Measurements from ENCODE around the gene RGMB. TPM values are rescaled to one million over a fixed set of nuclear protein-coding genes. Genes with fewer than 3 reads are reported as not detected.

The RGMB gene
- total RNA-seq, 2 experiments from 2014 or later: 0.13 to 0.16 TPM

- ATAC-seq (no peak), DNase-seq (no peak)
- Mint-ChIP-seq H3K4me1 (ENCODE audit: low read depth) (peaks cover 17% of the 10 kb centered on the region), H3K27ac (no peak overlapping the region), H3K9me3 (ENCODE audit: insufficient read depth) (no peaks in the 10 kb centered on the region), H3K27me3 (ENCODE audit: low read depth) (peaks cover 39% of the 10 kb centered on the region), H3K4me3 (no peak overlapping the region), H3K36me3 (ENCODE audit: low read depth) (no peaks in the 10 kb centered on the region)
- ChIA-PET POLR2A (interaction anchor here (0.5 to 1.5 kb wide), 2 partner anchors 152 to 1914 kb away, joined by 3 read pairs; no protein-coding TSS in a partner anchor), CTCF (interaction anchor here (1.1 to 3.7 kb wide), 3 partner anchors 9 to 19 kb away, joined by 3 to 19 read pairs (median 4); no protein-coding TSS in a partner anchor)
Measured at GRCh38 chr5:98777295-98777694, 3.8 kb downstream of the RGMB start.

GRCh38 chr5:98779264-98779877 lies 5.9 kb downstream of the RGMB start:
- ChIA-PET CTCF (interaction anchor here (3.7 kb wide), 1 partner anchor 11 kb away, joined by 19 read pairs; no protein-coding TSS in a partner anchor), POLR2A (no interaction called here)
- Mint-ChIP-seq H3K4me1 (ENCODE audit: low read depth) (peaks cover 8% of the 10 kb centered on the region), H3K27ac (no peak overlapping the region), H3K4me3 (no peak overlapping the region), H3K9me3 (ENCODE audit: insufficient read depth) (no peaks in the 10 kb centered on the region), H3K27me3 (ENCODE audit: low read depth) (peaks cover 27% of the 10 kb centered on the region), H3K36me3 (ENCODE audit: low read depth) (no peaks in the 10 kb centered on the region)
- ATAC-seq: no peak
- no peak for DNase-seq

- H3K27ac Mint-ChIP-seq: no peak overlapping the region
- peaks cover 17% of the 10 kb centered on the region for H3K27me3 Mint-ChIP-seq (ENCODE audit: low read depth)
- H3K9me3 Mint-ChIP-seq (ENCODE audit: insufficient read depth): no peaks in the 10 kb centered on the region
- no peaks in the 10 kb centered on the region for H3K36me3 Mint-ChIP-seq (ENCODE audit: low read depth)
- ATAC-seq (no peak), DNase-seq (no peak)
- ChIA-PET POLR2A (no interaction called here), CTCF (interaction anchor here (1.2 to 7.9 kb wide), 3 partner anchors 10 to 280 kb away, joined by 3 to 60 read pairs (median 14); no protein-coding TSS in a partner anchor)
- H3K4me3 Mint-ChIP-seq: no peak overlapping the region
- H3K4me1 Mint-ChIP-seq (ENCODE audit: low read depth): no peaks in the 10 kb centered on the region
Measured at GRCh38 chr5:98780390-98780789, 6.9 kb downstream of the RGMB start.

- no peak for DNase-seq
- POLR2A ChIA-PET: no interaction called here
- Mint-ChIP-seq H3K27me3 (ENCODE audit: low read depth) (peaks cover 8% of the 10 kb centered on the region), H3K4me1 (ENCODE audit: low read depth) (no peaks in the 10 kb centered on the region), H3K36me3 (ENCODE audit: low read depth) (no peaks in the 10 kb centered on the region), H3K9me3 (ENCODE audit: insufficient read depth) (no peaks in the 10 kb centered on the region), H3K27ac (no peak overlapping the region), H3K4me3 (no peak overlapping the region)
- CTCF ChIA-PET: interaction anchor here (1.2 to 7.9 kb wide), 3 partner anchors 11 to 279 kb away, joined by 3 to 60 read pairs (median 14); no protein-coding TSS in a partner anchor
- ATAC-seq: no peak
Measured at GRCh38 chr5:98781520-98781919, 8.1 kb downstream of the RGMB start.

GRCh38 chr5:98781964-98782363 lies 8.5 kb downstream of the RGMB start:
- ChIA-PET POLR2A (no interaction called here), CTCF (interaction anchor here (2.8 to 7.9 kb wide), 2 partner anchors 12 to 13 kb away, joined by 14 to 60 read pairs; no protein-coding TSS in a partner anchor)
- peaks cover 7% of the 10 kb centered on the region for H3K27me3 Mint-ChIP-seq (ENCODE audit: low read depth)
- no peaks in the 10 kb centered on the region for H3K4me1 Mint-ChIP-seq (ENCODE audit: low read depth)
- no peaks in the 10 kb centered on the region for H3K9me3 Mint-ChIP-seq (ENCODE audit: insufficient read depth)
- no peak overlapping the region for H3K27ac Mint-ChIP-seq
- ATAC-seq: no peak
- no peak overlapping the region for H3K4me3 Mint-ChIP-seq
- H3K36me3 Mint-ChIP-seq (ENCODE audit: low read depth): no peaks in the 10 kb centered on the region
- no peak for DNase-seq

GRCh38 chr5:98783051-98783649 lies 9.7 kb downstream of the RGMB start:
- H3K9me3 Mint-ChIP-seq (ENCODE audit: insufficient read depth): no peaks in the 10 kb centered on the region
- no peak for DNase-seq

GRCh38 chr5:98784411-98784810 lies 10.9 kb downstream of the RGMB start:
- CTCF ChIA-PET: interaction anchor here (0.7 to 7.9 kb wide), 3 partner anchors 11 to 14 kb away, joined by 3 to 60 read pairs (median 3); no protein-coding TSS in a partner anchor
- Mint-ChIP-seq H3K27me3 (ENCODE audit: low read depth) (peaks cover 2% of the 10 kb centered on the region), H3K27ac (no peak overlapping the region), H3K9me3 (ENCODE audit: insufficient read depth) (no peaks in the 10 kb centered on the region), H3K4me1 (ENCODE audit: low read depth) (no peaks in the 10 kb centered on the region), H3K36me3 (ENCODE audit: low read depth) (no peaks in the 10 kb centered on the region), H3K4me3 (no peak overlapping the region)
- no peak for ATAC-seq
- DNase-seq: no peak
- POLR2A ChIA-PET: no interaction called here

More at GRCh38 chr5:98783051-98783649, 9.7 kb downstream of the RGMB start:
- Mint-ChIP-seq H3K36me3 (ENCODE audit: low read depth) (no peaks in the 10 kb centered on the region), H3K27me3 (ENCODE audit: low read depth) (peaks cover 2% of the 10 kb centered on the region), H3K27ac (no peak overlapping the region), H3K4me3 (no peak overlapping the region), H3K4me1 (ENCODE audit: low read depth) (no peaks in the 10 kb centered on the region)
- ATAC-seq: no peak
- ChIA-PET CTCF (interaction anchor here (2.8 to 7.9 kb wide), 2 partner anchors 12 to 13 kb away, joined by 14 to 60 read pairs; no protein-coding TSS in a partner anchor), POLR2A (no interaction called here)

- no peak for ATAC-seq
- DNase-seq: no peak
- H3K4me3 Mint-ChIP-seq: no peak overlapping the region
- no peak overlapping the region for H3K27ac Mint-ChIP-seq
- no peaks in the 10 kb centered on the region for H3K27me3 Mint-ChIP-seq (ENCODE audit: low read depth)
- no peaks in the 10 kb centered on the region for H3K9me3 Mint-ChIP-seq (ENCODE audit: insufficient read depth)
- ChIA-PET POLR2A (no interaction called here), CTCF (interaction anchor here (7.9 kb wide), 1 partner anchor 15 kb away, joined by 60 read pairs; no protein-coding TSS in a partner anchor)
- no peaks in the 10 kb centered on the region for H3K36me3 Mint-ChIP-seq (ENCODE audit: low read depth)
- no peaks in the 10 kb centered on the region for H3K4me1 Mint-ChIP-seq (ENCODE audit: low read depth)
Measured at GRCh38 chr5:98785244-98785643, 11.8 kb downstream of the RGMB start.

- ATAC-seq: no peak
- Mint-ChIP-seq H3K27me3 (ENCODE audit: low read depth) (peaks cover 2% of the 10 kb centered on the region), H3K9me3 (ENCODE audit: insufficient read depth) (no peaks in the 10 kb centered on the region), H3K4me3 (no peak overlapping the region), H3K4me1 (ENCODE audit: low read depth) (no peaks in the 10 kb centered on the region), H3K36me3 (ENCODE audit: low read depth) (no peaks in the 10 kb centered on the region), H3K27ac (no peak overlapping the region)
- ChIA-PET POLR2A (no interaction called here), CTCF (interaction anchor here (7.9 kb wide), 1 partner anchor 16 kb away, joined by 60 read pairs; no protein-coding TSS in a partner anchor)
- DNase-seq: no peak
Measured at GRCh38 chr5:98786191-98786853, 12.9 kb downstream of the RGMB start.

GRCh38 chr5:98787131-98787719 lies 13.8 kb downstream of the RGMB start:
- H3K36me3 Mint-ChIP-seq (ENCODE audit: low read depth): no peaks in the 10 kb centered on the region
- CTCF ChIA-PET: interaction anchor here (1.0 to 7.9 kb wide), 2 partner anchors 9 to 17 kb away, joined by 4 to 60 read pairs; no protein-coding TSS in a partner anchor
- POLR2A ChIA-PET: no interaction called here
- no peak for ATAC-seq
- DNase-seq: no peak
- no peaks in the 10 kb centered on the region for H3K4me1 Mint-ChIP-seq (ENCODE audit: low read depth)
- H3K27me3 Mint-ChIP-seq (ENCODE audit: low read depth): peaks cover 2% of the 10 kb centered on the region
- H3K27ac Mint-ChIP-seq: no peak overlapping the region
- no peak overlapping the region for H3K4me3 Mint-ChIP-seq
- H3K9me3 Mint-ChIP-seq (ENCODE audit: insufficient read depth): no peaks in the 10 kb centered on the region

- POLR2A ChIA-PET: no interaction called here
- Mint-ChIP-seq H3K4me3 (no peak overlapping the region), H3K27ac (no peak overlapping the region)
Measured at GRCh38 chr5:98789029-98789428, 15.6 kb downstream of the RGMB start.

More at GRCh38 chr5:98789029-98789428, 15.6 kb downstream of the RGMB start:
- Mint-ChIP-seq H3K9me3 (ENCODE audit: insufficient read depth) (no peaks in the 10 kb centered on the region), H3K36me3 (ENCODE audit: low read depth) (no peaks in the 10 kb centered on the region), H3K27me3 (ENCODE audit: low read depth) (peaks cover 2% of the 10 kb centered on the region), H3K4me1 (ENCODE audit: low read depth) (no peaks in the 10 kb centered on the region)
- ATAC-seq (no peak), DNase-seq (no peak)
- CTCF ChIA-PET: interaction anchor here (2.8 kb wide), 1 partner anchor 19 kb away, joined by 13 read pairs; no protein-coding TSS in a partner anchor

Data from activated CD8-positive, alpha-beta T cell treated with anti-CD3 and anti-CD28 coated beads, Interleukin-2, amount 10 ng/mL, durations not matched to agents 7 days and 5 days (primary cell).